Amniotic epithelial cell (primary cell): ENCODE results near the gene SLC6A6.

Source experiments
- DNase-seq: peaks from one replicate; pipeline ENCODE4 v3.0.0-alpha.2; 2010; ENCODE audit warnings: low read depth

SLC6A6 gene

GRCh38 chr3:14402304-14402811 lies at the start of gene SLC6A6:
Gene SLC6A6 (plus strand): TSS chr3:14402606. CDS start chr3:14443635, 41,029 bp downstream.
- peak; percentile 95 for DNase-seq

GRCh38 chr3:14353502-14353901 lies 48.9 kb upstream of the SLC6A6 start:
- peak; percentile 79 for DNase-seq

DNA sequence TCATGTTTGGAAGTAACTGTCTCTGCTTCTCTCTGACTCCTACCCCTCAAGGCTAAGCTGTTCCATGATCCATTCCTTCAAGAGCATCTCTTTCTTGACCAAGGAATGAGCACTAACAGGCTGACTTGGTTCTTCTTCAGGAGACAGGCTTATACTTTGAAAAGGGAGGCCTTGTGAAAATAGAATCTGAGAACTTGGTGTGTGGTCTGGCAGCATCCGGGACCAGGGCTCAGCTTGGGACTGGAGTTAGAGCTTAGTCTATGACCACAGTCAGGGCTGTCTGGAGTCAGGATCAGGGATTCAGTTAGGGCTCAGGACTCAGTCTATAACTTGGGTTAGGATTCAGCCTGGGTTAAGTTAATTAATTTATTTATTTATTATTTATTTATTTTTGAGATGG lies 44.9 kb upstream of the SLC6A6 start:
- no peak for DNase-seq

- peak; percentile 94 for DNase-seq
Measured at GRCh38 chr3:14358426-14359211, 43.8 kb upstream of the SLC6A6 start.

DNA sequence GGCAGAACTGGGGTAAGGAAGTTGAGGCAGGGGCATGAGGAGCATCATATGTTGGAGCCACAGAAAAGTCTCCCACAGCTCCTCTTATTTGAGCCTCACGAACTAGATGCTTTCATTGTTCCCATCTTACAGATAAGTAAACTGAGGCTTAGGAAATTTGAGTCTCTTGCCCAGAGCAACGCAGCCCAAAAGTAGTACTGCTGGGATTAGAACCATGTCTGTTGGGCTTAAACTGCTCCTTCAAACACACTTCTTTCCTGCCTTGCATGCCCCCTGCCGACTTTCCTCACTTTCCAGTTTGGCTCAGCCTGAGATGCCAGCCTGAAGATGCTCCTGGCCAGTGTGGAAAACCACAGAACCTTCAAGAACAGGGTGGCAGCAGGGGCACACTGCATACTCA lies 43.1 kb upstream of the SLC6A6 start:
- DNase-seq: no peak

DNA sequence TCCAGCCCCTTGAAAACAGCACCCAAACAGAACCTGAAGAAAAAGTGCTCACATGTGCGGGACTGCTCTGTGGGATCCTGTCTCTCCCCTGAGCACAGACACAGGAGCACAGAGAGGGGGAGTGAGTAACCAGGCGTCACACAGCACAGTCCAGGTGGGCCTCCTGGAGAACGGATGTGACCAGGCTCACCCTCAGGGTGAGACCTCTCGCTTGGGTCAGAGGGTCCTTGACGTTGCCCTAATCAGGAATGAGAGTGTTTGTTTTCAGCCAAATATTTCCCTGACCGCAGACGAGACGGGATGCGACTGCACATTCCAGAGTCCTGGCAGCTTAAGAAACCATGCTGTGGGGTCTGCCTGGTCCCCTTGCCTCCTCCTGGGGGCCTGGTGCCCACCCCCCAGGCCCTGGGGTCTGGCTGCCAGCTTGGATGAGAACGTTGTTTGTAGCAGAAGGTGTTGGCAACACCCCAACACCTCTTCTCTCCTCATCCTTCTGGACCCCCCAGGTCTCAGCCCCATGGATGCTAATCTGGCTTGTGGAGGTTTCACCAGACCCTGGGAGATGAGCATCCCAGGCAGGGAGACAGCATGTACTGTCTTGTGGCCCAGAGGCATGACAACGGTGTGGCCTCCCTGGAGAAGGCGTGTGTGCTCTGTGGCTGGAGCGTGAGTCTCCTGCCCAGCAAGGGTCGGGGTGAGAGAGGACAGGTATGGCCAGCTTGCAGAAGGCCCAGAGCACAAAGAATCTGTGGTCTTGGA lies 42.1 kb upstream of the SLC6A6 start:
- peak; percentile 73 for DNase-seq

DNA sequence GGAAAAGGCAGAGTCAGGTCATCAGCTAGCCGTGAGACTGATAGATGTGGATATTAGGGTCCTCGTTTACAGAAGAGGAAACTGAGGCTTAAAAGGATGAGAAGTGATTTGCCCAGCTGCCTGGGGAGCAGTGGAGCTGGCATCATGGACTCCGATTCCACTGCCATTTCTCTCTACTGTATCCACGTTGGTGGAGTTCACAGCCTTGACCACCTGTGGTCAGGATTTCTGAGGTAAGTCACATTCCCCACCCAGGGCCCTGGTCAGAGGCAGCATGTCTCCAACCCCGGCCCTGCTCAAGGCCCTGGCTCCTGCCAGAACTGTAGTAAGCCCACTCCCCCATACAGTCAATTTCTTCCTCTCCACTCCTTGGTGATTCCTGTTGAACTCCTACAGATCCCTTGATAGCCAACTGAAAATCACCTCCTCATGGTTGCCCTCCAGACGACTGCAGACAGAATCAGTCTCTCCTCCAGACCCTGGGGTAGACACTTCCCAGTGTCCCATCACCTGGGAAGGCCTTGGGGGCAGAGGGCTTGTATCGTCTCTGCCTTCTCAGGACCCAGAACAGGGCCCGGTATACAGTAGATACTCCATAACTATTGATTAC lies 41.2 kb upstream of the SLC6A6 start:
- DNase-seq: no peak

- DNase-seq: no peak
Measured at GRCh38 chr3:14362890-14363289, 39.5 kb upstream of the SLC6A6 start.

DNA sequence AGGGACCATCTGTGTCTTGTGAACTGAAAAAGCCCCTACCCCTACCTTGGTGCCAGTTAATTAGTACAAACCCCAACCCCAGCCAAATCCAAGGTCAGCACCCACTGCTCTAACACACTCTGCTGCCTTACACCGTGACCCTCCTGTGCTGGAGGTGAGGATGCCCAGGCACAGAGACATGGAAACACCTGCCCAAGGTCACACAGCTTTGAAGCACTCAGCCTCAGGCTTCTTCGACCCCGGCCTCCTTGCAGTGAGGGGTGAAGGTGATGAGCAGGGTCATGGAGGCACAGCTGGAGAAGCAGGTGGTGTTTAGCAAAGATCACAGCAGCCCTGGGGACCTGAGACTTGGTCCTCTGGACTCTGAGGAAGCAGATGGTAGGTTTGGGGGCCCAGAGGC lies 39.0 kb upstream of the SLC6A6 start:
- DNase-seq: no peak

GRCh38 chr3:14363991-14364390 lies 38.4 kb upstream of the SLC6A6 start:
- peak; percentile 18 for DNase-seq

DNA sequence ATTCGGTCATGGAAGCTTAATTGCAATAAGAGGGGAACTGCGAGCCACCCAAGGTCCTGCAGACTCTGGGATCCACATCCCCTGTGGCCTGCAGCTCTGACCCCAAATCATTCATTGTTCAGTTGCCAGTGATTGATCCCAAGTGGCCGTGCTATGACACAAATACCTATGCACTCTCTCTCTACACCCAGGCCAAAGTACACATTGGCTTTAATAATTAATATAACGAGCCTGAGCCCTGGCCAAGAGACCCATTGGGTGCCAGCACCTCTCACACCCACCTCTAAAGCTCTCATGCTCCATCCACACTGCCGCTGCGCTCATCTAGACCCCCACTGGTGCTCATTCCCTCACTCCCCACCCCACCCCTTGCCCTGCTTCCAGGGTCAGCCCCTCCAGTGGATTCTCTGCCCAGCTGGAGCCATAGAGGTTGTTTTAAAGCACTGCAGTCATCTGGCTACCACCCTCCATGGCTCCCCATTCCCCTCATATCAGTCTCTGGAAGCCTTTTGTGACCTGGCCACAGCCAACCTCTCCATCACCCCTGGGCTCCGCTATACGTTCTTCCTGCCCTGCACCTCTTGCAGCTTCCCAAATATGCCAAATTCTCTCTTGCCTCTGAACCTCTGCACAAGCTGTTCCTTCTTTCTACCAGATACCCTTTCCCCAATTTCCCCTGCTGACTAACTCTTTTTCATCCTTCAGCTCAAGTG lies 37.7 kb upstream of the SLC6A6 start:
- DNase-seq: no peak

DNA sequence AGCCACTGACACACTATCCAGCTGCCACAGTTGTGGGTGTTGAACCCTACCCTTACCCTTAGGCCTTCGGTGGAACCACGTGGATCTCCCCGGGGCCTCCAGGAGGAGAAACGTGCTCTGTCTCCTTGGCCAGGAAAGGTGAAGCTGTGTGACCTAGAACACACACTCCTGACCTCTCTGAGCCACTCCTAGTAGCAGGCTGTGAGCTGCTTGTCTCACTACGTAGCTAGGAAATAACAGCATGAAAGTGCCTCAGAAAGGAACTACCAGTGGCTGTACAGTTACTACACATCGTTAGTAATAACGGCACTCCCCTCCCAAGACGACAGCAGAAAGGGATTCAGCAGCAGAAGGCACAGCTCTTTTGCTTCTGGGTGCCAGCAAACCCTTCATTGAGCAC lies 36.2 kb upstream of the SLC6A6 start:
- DNase-seq: no peak

DNA sequence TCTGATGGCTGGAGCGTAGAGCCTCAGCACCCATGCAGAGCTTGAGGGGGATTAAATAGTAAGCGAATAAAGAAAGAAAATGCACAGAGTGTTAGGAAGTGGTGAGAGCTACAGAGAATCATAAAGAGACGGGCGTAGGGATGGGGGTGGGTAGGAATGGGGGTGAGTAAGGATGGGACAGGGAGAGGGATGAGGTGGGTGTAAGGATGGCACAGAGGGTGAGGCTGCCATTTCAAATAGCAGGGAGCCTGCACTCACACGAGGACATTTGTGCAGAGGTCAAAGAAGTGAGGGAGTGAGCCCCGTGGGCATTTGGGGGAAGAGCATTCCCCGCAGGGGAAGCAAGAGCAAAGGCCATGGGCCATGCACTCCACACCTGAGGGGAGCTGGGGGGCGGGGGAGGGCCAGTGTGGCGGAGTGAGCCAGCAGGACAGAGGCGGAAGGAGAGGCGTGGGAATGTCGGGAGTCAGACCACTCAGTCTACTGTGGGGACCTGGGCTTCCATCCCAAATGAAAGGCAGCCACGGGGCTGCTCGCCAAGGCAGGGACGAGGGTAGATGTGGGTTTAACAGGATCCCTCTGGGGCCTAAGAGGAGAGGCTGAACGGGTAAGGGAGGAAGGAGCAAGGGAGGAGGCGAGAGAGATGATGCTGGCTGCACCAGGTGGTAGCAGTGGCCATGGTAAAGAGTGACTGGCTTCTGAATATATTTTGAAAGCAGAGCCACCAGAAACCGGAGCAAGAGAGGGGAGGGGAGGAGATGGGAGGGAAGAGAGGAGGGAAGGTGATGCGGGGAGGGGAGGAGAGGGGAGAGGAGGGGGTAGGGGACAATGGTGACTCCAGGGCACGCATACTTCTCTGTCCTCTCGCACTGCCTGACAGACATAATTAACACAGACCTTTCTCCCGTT lies 35.2 kb upstream of the SLC6A6 start:
- no peak for DNase-seq

DNA sequence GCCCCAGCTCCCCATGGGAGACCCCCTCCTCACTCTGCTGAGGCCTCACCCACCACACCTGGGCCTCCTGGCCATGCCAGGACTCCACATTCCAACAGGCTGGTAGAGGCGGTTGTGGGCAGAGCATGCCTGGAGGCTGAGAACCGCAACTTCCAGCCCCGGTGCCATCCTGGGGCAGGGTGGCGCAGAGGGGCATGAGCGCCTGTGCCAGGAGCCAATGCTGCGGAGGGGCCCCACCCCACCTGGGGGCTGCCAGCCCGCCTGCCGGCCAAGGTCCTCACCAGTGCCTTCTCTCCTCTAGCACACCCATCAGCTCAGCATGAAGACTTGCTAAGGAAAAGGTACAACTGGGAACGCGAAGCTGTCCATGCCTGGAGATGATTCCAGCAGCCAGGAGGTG lies 34.3 kb upstream of the SLC6A6 start:
- DNase-seq: no peak

GRCh38 chr3:14368885-14369284 lies 33.5 kb upstream of the SLC6A6 start:
- DNase-seq: no peak

DNA sequence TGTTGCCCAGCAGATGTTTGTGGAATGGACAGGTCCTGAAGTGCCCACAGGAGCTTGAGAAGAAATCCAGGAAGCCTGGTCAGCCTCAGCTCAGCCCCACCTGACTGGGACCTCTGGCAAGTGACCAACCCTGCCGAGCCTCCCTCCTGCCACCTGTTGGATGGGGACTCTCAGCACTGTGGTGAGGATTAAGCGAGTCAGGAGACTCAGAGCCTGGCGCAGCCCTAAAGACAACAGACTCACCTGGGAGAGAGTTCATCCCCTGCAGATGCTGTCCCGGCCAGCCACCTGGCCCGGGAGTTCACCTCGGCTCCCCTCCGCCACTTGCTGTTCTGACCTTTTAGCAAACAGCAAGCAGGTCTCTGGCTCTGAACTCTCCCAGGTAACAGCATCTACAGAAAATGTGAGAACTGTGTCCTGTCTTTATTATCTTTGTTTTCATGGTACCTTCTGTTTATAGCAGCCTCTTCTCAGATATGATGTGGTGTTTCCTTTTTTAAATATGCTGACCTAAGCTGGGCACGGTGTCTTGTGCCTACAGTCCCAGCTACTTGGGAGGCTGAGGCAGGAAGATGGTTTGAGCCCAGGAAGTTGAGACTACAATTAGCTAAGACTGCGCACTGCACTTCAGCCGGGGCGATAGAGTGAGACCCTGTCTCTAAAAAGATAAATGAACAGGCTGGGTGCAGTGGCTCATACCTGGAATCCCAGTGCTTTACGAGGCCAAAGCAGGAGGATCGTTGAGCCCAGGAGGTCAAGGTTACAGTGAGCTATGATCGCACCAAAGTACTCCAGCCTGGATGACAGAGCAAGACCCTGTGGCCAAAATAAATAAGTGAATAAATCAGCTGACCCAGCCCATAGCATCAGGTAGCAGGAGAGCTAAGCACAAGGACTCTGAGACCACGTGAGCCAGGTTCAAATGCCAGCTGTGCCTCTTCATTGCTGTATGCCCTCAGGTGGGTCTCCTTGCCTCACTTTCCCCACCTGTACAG lies 32.4 kb upstream of the SLC6A6 start:
- no peak for DNase-seq

DNA sequence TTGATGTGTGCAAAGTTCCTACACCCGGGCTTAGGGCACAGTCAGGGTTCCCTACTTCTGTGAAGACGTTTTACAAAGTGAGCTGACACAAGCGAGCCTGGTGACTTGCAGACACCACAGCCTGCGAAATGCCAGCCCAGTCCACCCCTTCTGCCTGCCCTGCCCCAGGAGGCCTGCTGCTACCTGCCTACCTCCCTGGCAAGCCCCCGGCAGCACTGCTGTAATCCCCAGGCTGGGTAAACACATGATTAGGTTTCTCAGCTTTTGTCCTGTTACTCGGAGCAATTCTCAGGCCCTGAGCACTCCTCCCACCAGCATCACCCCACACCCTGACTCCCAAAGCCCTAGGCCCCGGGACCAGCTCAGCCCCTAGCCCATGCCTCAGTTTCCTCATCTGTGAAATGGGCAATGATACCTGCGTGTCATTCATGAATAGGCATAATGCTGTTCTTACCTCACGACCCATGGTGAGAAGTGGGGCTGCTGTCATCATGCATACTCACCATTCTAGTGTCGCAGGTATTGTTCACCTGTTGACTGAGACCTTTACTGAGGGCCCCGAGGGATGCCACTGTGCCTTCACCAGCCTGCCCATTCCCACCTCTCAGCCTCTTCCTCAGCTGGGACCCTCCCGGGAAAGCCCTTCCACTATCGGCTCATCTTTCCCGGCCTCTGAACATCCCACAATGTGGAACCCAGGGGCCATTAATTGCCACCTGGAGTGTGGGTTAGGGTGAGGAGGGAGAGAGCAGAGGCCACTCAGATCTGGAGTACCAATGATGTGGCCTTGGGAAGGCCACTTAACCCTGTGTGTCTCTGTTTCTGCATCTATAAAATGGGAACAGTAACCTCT lies 31.5 kb upstream of the SLC6A6 start:
- DNase-seq: no peak

DNA sequence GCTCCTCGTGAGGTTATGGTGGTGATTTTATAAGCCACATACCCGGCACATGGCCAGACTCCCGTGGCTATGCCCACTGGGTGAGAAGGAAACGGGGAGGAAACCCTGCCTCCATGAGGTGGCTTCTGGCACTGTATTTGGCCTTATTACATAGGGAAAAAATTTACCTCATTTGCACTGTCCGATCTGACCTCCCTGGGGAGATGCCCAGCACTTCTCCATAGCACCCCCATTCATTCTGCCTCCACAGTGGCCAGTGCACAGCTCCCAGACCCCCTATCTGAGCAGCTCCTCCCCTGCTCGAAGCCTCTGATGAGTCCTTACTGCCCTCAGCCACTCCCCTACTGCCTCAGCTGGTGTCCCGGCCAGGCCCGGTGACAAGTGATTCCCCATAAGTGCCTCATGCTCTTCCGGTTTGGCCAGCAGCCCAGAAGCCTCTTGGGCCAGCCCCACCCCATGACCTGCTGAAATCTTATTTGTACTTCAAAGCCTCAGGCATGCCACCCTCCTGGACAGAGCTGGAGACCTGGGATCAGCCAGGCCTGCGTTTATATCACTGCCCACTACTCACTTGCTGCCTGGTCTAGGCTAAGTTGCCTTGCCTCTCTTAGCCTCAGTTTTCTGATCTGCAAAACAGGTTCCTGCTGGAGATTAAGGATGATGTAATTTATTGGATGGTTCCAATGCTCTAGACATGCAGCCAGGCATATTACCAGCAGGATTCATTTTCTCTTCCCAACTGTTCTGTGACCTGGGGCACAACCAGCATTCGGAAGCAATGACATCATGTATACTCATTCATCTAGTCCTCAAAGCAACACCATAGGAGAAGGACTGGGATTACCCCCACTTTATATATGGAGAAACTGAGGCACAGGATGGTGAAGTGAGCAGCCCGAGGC lies 30.6 kb upstream of the SLC6A6 start:
- peak; percentile 24 for DNase-seq
